Fibroblast of villous mesenchyme (primary cell): Measurements from ENCODE around the gene CDH12. TPM values are rescaled to one million over a fixed set of nuclear protein-coding genes. Genes with fewer than 3 reads are reported as not detected.
"Not testable (repeated sequence)": the region's sequence is repeated elsewhere in the genome, so short reads cannot be mapped to it uniquely, and the experiment has no call there.

ENCODE experiments used
- DNase-seq: peaks from one replicate; pipeline ENCODE4 v3.0.0-alpha.2; 2010; ENCODE audit warnings: low read depth
- H3K4me3 ChIP-seq: 2 replicates; pipeline ENCODE4 v1.5.1; 2011; ENCODE audit warnings: low read depth, mild to moderate bottlenecking, low read length
- CTCF ChIP-seq: IDR thresholded peaks from 2 replicates; pipeline ENCODE4 v1.5.1; 2012; ENCODE audit warnings: low read depth, mild to moderate bottlenecking, low read length; ENCODE audit not compliant: insufficient read depth
- total RNA-seq: library from RNA; depleted of rRNA; stranded (reverse); fragments of >200 nt; gene quantifications from 2 replicates; pipeline ENCODE4 v1.2.3, GENCODE V29; 2012

The CDH12 gene
- total RNA-seq, 1 donor, result not detected

GRCh38 chr5:22887566-22887965, 34.4 kb upstream of the CDH12 start:
- no peak overlapping the region for H3K4me3 ChIP-seq
- no peak for DNase-seq
- no peak for TF ChIP-seq CTCF

GRCh38 chr5:22858911-22859310, 5.8 kb upstream of the CDH12 start:
- H3K4me3 ChIP-seq, DNase-seq: not testable (repeated sequence)

DNA sequence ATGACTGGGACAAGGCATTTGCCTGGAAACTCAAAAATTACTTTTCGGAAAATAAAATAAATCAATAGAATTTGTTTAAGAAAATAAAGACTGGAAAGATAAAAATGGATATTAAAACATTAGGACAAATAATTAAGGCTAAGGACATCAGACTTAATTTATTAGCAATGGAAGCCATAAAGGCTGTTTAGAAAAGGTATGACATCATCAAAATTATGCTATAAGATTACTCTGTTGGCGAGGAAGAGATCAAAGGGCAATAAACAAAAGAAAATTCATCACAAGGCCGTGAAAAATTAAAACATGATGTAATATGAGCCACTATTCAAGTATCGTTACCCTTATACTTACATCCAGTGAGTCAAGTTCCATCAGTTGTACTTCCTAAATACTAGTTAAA, 2.7 kb upstream of the CDH12 start:
- TF ChIP-seq CTCF, result no peak
- no peak for DNase-seq
- no peak overlapping the region for H3K4me3 ChIP-seq

- no peak overlapping the region for H3K4me3 ChIP-seq
- no peak for DNase-seq
- no peak for TF ChIP-seq CTCF
Measured at GRCh38 chr5:22850981-22851380, 2.2 kb downstream of the CDH12 start.

DNA sequence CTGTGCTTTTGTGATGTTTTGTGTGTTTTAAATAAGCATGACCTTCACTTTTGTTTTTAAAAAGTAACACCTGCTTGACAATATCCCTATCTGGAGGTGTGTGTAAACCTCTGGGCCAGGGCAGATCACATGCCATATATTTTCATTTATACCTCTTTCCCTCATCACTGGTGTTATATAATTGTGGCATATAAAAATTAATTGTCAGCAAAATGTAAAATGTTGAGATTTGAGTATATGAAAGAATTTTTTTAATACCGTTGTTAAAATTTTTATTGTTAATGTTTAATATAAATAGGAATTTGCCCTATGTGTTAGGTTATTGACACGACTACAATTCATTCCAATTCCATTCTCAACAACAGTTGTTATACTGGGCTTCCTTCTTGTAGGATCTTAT, 6.5 kb downstream of the CDH12 start:
- TF ChIP-seq CTCF, result no peak
- no peak overlapping the region for H3K4me3 ChIP-seq
- no peak for DNase-seq

DNA sequence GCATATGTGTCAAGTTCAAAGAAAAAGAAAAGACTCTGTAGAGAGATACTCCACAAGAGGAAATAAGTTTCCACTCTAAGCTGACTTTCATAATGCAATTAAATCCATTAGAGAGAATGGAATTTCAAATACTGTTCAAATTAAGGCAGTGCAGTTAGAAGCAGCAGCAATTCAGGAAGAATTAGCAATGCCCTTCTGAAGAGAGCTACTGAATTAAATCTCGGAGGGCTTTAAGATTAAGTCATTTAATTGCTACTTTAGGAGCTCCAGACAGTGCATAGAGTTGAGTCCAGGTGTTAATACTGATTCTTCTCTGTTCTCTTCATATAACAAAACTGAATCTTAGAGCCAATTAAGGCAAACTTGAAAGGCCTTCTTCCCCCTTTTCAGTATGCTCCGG, 8.5 kb downstream of the CDH12 start:
- DNase-seq, result no peak
- no peak overlapping the region for H3K4me3 ChIP-seq
- TF ChIP-seq CTCF, result no peak

DNA sequence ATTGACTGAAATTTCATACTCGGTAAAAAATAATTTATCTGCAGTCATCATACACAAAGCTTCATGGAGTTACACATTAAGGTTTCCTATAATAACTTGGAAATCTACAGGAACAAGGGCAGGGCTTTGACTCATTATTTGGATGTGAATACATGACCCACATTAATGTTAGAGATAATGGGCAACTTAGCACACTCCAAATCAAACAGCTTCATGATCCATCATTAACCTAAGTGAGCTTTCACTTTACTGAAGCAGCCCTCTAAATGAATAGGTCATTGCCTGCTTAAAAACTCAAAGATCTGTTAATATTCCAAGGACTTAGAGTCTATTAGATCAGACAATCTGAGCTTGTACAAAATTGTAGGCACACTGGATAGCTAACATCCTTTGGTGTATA, 9.0 kb downstream of the CDH12 start:
- DNase-seq, result no peak
- no peak for TF ChIP-seq CTCF
- no peak overlapping the region for H3K4me3 ChIP-seq
